Dermis microvascular lymphatic vessel endothelial cell (primary cell): ENCODE measurements around the gene RPS6KA5. TPM values are rescaled to one million over a fixed set of nuclear protein-coding genes. Genes with fewer than 3 reads are reported as not detected.
A peak's percentile ranks its signal among the peaks of the same experiment; 100 is the strongest.
"Not testable (repeated sequence)": the region's sequence is repeated elsewhere in the genome, so short reads cannot be mapped to it uniquely, and the experiment has no call there.

Experiments
- DNase-seq, 2 donors: peaks; one replicate each; pipeline versions ENCODE4 v3.0.0 to v3.0.0-alpha.2; 2010; ENCODE audit warnings: low read depth in 2 of 2
- total RNA-seq: library from RNA; depleted of rRNA; stranded (reverse); fragments of >200 nt; gene quantifications from 2 replicates; pipeline ENCODE4 v1.2.1, GENCODE V29; 2014

The RPS6KA5 gene
- total RNA-seq = 1.2 and 2.8 TPM in 2 replicates

DNA sequence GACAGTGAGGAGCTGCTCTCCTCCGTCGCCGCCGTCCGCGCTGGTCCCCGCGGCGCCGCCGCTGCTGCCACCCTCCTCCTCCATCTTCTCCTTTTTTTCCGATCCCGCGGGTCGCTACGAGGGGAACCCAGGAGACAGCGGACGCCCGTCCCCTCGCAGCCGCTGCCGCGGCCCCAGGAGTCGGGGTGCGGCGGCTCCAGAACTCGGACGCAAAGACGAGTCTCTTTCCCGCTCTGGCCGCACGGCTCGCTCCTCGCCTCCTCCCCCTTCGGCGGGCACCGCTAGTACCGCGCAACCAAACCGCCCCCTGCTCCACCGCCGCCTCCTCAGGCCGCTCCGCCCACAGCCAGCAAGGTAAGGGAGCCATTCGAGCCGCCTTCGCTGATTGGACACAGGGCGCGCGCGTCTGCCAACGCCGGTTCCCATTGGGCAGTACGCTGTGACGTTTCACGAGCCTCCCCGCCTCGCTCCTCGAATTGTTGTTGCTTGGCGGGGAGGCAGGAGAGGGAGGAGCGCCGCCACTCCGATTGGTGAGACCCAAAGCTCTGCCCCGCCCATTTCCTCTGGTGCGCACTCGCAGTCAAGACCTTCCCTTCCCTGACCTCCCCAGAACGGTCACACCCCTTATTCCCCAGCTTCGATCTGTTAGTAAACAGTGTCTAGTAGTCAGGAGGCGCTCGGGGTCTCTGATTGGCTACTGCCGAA lies at the start of gene RPS6KA5:
Gene RPS6KA5, minus strand, starts transcription at position 291 of the 705 bp plus-strand sequence. Its CDS starts 207 bp downstream, at position 84.
- peak; percentile 100 for DNase-seq

DNA sequence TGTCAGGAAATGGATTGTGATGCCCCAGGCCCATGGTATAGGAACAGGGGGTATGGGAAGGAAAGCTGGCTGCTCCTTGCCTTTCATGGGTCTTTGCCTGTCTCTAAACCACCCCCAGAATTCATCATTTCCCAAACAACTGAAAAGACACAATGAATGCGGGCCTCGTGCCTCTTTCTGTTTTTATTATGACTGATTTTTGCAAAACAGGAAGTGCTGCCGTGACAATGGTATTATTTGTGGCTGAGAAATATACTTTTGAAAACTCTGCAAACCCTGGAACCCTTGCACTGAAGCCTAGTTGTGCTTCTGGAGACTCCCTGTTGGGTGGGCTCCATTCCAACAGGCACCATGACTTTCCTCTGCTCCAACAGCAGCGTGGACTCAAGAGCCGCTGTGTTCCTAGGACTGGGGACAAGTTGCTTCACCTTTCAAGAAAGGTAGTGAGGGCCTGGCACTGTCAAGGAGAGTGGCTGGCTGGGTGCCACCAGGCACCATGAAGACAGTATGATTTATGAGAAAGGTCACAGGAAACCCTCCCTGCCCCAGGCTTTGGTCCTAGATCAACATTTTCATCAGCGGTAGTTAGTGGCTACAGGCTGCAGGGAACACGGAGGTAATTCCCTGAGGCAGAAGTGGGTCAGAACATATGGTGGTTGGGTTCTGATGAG lies 48.6 kb upstream of the RPS6KA5 start:
- peak; percentile 92 to 97 for DNase-seq

DNA sequence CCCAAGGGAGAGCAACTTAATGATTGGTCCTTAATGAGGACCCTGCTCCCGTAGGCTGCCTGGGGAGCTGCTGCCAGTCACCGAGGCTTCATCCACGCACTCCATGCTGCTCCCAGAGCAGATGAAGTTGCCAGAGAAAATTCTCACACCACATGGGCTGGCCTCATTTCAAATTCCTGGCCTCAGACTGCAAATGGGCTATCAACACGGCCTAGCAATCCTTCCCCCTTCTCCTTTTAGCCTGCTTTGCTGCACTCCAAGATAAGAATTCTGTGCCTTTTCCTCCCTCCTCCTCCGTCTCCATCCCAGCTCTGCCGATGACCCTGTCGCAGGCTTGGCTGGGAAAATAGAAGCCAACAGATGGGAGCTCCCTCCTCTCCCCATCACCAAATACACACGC lies 42.7 kb upstream of the RPS6KA5 start:
- no peak for DNase-seq

DNA sequence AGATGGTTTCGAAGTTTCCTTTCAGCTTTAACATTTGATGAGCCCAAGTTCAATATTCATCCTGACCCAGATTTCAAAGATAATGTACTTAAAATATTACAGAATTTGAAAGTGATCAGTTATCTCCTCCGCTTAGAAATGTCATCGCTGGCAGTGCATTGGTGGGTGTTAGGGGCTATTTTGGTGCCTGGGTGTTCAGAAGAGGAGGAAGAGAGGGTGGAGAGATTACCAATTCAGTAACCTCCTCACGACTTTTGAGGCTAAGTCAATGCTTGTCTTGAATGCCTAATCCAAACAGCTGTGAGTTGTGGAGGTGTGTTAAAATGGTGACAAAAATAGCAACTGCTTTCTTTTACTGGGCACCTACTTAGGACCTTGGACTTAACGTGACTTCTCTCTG lies 39.7 kb upstream of the RPS6KA5 start:
- no peak for DNase-seq

DNA sequence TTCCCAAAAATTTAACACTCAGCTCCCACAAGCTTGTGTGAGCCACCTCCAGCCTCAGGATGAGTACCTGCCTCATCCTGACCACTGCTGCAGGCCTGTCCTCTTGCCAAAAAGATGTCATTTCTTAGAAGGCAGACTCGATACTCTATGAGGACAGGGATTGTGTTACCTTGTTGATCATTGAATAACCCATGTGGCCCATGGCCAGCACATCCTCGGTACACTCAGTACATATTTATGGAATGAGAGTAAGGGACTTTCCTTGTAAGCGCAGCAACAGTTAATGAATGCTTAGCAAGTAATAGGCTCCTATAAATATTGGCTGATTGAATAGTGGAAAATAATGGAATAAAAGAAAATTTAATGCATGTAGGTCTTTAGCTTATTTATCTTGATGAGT lies 38.1 kb upstream of the RPS6KA5 start:
- DNase-seq = peak in 1 of 2 donors; percentile 22

DNA sequence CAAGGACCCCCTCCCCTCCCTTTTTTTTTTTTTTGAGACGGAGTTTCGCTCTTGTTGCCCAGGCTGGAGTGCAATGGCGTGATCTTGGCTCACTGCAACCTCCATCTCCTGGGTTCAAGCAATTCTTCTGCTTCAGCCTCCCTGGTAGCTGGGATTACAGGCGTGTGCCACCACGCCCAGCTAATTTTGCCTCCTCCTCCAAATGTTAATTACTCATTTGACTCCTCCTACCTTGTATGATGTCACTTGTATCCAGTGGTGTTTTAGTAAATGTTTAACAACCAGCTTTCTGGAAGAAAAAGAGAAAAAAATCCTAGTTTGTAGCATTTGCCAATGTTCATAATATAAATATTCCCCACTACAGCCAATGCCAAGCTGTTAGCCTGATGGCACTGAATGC lies 37.2 kb upstream of the RPS6KA5 start:
- DNase-seq = not testable (repeated sequence)

DNA sequence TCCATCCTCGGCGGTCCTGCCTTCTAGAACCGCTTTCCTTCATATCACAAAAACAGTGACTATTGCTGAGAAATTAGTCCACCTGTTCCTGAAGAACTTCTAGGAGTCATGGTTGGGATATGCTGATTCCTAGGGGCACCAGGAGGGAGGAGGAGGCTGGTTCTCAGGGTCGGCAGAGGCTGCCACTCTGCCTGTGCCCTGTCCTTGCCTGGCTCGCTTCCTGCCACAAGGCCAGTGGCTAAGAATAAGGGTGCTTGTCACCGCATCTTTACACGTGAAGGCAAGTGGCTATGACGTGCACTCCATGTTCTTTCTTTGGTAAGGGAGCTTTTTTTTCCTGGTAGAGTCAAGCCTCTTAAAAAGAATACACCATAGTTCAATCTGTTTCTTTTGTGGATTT lies 34.7 kb upstream of the RPS6KA5 start:
- DNase-seq = no peak

DNA sequence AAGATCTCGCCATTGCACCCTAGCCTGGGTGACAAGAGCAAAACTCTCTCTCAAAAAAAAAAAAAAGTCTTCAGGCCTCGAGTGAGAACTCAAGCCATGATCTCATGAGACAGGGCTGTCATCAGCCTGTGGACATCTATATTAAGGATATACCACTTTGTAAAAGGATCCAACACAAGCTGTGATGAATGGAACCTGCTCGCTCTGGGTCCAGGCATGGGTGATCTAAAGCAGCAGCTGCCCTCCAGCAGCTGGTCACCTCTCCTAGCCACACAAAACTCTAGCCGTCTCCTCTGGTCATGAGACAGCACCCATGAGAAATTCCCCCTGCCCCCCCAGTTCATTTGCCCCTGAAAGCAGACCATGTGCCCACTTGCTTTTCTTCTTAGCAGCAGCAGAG lies 34.3 kb upstream of the RPS6KA5 start:
- no peak for DNase-seq

DNA sequence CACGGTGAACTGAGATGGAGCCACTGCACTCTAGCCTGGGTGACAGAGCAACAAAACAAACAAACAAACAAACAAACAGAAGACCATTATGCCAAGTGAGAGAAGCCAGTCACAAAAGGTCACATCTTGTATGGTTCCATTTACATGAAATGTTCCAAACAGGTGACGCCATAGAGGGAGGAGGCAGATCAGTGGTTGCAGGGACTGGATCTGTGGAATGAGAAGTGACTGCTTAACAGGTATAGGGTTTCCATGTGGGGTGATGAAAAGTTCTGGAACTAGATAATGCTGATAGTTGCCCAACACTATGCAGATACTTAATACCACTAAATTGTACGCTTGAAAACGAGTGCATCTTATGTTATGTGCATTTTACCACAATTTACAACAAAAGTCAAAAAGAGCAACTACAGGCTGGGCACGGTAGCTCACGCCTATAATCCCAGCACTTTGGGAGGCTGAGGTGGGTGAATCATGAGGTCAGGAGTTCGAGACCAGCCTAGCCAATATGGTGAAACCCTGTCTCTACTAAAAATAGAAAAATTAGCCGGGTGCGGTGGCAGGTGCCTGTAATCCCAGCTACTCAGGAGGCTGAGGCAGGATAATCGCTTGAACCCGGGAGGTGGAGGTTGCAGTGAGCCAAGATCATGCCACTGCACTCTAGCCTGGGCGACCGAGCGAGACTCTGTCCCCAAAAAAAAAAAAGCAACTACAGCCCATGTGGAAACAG lies 33.5 kb upstream of the RPS6KA5 start:
- DNase-seq = not testable (repeated sequence)

DNA sequence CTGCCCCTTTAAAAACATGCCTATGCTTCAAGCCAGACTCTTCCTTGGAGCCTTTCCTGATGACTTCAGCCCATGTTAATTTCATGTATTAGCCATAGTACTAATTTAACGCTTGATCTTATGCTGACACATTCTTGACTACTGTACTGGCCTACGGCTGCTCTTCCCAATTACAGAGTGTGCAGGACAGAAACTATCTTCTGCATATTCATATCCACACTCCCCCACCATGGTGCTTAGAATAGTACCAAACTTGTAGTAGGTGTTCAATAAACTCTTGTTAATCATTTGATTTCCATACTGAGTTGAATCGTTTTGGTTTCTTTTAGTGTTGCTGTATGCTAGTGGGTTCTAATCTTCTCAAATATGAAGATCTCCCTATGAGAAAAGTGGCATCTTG lies 31.6 kb upstream of the RPS6KA5 start:
- DNase-seq = no peak

DNA sequence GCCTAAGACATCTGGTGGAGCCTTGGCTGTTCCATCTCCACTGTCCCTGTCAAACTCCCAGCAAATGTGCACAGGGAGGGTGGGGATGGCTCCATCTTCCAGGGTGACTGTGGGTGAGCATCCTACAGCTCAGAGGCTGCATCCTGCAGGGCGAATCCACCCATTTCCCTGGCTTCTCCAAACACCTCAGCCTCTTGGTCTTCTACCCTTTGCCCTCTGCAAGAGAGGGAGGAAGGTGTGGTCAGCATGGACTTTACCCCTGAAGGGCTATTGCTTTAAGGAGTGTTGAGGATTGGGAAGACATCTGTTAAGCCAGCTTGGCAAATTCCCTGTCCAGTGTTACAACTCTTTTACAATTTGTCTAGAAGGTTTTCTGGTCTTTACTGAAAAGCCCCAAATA lies 30.3 kb upstream of the RPS6KA5 start:
- no peak for DNase-seq

DNA sequence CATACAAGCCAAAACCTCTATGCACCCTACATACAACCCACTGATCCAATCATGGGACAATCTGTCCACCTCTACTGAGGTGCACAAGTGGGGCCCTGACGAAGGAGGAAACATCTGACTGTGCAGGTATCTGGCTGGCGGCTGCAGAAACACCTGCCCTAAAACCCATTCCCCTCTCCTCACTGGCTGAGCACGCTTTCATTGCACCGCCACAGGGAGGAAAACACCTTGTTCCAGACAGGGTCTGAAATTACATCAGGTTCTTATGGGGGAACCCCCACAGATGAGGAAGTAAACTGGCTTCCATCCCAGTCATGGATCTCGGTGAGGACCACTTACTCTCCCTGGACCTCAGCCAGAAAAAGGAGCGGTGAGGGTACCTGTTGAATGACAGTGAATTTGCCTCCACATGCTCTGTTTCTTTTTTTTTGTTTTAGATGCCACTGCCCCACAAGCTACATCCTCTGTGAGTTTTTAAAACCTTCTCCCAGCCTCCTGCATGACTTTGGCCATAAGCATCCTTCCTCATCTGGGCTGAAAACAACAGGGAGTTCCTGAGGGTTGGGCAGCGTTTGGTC lies 29.6 kb upstream of the RPS6KA5 start:
- DNase-seq = no peak

DNA sequence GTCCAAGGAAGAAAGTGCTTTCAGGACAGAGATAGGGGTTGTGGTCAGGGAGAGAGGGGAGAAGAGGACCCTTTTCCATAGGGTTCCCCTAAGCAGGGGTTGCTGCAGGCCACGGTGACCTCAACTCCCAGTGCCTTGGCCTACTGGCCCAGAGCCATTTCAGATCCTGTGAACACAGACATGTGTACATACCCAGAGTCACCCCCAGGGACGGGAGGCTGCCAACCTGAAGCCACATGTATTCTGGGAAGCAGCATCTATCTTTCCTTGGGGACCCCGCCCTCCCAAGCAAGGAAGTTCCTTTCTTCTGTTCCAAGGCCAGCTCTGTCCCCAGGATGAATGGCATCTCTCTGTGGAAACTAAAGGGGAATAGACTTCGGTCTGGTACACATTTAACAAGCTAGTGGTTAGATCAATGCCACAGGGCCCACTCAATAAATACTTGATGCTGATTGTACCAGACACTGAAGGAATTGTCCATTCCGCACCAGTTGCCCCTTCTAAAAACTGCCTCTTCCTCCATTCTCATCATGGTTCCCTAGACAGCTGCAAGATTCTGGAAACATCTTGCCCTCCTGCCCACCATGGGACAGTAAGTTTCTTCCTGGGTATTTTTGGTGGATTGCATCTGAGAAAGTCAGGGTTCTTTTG lies 28.3 kb upstream of the RPS6KA5 start:
- no peak for DNase-seq

DNA sequence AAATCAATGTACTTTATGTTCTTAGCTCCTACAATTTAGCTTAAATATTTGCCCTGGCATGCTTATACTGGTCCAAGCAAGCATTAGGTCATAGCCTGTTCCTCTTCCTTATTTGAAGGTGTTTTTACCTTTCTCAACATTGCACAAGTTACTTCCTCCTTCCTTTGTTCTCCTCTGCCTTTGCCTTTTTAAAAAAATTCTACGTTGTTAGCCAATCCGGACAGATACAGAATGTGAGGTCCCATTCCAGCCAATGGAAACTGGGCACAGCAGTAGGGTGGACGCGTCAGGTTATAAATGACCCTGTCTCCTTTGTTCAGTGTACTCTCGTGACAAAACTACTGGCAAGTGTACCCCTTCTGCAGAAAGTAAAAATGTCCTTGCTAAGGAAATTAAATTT lies 27.0 kb upstream of the RPS6KA5 start:
- DNase-seq = not testable (repeated sequence)

DNA sequence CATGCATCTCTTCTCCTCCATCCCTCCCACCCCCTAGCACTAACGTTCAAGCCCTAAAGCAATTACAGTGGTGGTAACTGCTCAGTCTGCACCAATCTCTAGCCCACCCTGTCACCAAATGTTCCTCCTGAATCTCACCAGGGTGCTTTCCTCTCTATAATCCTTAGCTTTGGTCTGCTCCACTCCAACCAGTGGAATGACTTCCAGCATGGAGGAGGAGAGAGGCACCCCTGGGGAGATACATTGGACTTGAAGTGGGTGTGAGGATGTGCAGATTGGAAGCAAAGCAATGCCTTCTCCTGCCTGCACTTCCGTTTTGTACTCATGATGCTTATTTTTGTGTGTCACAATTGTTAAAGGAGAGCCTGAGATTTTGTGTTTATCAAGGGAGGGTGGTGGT lies 24.1 kb upstream of the RPS6KA5 start:
- no peak for DNase-seq

DNA sequence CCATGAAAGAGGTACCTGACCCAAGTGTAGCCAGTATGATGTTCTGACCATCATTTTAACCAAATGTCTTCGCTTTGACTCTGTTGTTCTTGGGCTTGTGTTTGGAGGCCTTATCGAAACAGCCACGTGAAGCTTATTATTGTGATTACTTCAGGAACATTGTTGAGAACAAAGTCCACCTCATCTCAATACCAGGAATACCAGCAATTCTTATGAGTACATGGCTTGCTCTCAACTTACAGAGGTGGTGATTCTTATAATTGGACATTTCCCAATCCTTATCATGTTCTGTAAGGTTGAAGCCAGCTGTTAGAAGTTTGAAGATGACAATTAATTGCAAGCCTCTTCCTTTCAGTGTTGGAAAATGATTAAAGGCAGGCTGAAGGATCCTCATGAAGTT lies 21.8 kb upstream of the RPS6KA5 start:
- no peak for DNase-seq

DNA sequence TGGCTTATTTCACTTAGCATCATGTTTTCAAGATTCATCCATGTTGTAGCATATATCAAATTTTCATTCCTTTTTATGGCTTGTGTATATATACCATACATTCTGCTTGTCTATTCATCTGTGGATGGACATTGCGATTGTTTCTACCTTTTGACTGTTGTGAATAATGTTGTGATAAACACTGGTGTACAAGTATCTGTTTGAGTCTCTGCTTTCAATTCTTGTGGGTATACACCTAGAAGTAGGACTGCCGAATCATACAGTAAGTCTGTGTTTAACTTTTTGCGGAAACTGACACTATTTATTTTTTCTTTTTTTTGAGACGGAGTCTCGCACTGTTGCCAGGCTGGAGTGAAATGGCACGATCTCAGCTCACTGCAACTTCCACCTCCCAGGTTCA lies 19.6 kb upstream of the RPS6KA5 start:
- no peak for DNase-seq

DNA sequence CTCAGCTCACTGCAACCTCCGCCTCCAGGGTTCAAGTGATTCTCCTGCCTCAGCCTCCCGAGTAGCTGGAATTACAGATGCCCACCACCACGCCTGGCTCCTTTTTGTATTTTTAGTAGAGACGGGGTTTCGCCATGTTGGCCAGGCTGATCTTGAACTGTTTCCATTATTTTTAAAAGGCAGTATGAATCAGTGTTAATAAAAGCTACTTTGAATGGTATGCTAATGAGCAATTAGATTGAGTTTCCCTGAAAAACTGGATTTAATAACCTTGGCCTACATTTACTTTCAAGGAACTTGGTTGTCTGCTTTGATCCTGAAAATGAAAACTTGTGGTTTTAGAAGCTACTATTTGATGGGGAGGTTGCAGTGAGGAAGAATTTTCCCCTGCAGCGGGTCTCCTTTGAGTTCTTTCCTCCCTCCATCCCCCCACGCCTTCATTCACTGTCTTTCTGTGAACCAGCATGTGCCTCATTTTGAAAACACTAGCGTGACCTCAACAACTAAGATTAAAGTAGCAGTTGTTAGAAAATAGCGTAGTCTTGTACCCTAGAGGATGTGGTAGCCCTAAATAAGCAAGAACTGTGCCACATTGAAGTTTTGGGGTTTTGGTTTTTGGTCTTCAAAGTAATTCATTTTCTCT lies 17.8 kb upstream of the RPS6KA5 start:
- DNase-seq = no peak

DNA sequence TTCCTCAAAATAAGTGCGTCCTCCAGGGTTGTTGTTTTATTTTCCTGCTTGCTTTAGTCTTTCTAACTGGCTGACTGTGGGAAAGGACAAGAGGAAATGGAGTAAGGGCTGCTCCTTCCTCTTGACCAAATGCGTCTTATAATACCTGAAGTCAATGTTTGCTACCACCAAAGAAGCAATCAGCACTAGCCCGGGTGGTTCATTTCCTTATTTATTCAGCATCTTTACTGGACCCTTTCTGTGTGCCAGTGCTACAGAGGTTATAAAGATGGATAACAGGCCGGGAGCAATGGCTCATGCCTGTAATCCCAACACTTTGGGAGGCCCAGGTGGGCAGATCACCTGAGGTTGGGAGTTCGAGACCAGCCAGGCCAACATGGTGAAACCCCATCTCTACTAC lies 15.1 kb upstream of the RPS6KA5 start:
- no peak for DNase-seq

DNA sequence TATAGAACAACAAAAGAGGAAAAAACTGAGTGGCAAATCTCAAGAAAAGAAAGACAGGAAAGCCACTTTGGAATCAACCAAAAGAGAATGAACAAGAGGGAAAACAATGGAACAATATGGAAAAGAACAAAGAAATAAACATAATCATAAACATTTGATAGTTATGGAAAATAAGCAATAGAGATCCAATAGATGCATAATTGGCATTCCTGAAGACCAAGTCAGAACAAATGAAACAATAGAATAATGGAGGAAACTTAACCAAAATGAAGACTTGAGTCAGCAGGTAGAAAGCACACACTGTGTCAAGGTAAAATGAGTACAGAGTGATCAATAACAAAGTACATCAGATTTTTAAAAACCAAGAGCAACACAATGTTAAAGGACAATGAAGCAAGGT lies 10.1 kb upstream of the RPS6KA5 start:
- no peak for DNase-seq

DNA sequence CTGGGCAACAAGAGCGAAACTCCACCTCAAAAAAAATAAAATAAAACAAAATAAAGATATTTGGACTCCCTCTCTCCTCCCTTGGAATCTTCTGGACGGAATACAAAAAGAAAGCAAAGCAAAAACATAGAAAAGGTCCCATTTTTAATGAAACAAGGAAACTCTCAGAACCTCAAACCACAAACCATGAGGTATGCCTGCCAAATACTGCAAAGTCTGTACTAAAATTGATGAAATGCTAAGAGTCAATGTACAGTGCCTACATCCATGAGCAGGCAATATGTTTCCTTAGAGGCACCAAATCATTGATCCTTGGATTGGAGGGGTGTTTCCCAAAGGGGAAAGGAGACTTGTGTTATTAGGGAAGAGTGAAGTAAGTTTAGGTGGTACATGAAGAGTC lies 8.2 kb upstream of the RPS6KA5 start:
- no peak for DNase-seq
